SK-N-SH (cell line): ENCODE measurements around the gene ABHD11. TPM values are rescaled to one million over a fixed set of nuclear protein-coding genes. Genes with fewer than 3 reads are reported as not detected.

Source experiments
- CTCF ChIA-PET: fragments of 300-600, 350-600 bp; formaldehyde crosslinking; extraction: SDS; loops from one replicate; lab custom pipeline; 2021; lab: Yijun Ruan, JAX
- POLR2A ChIA-PET: fragments of 350-600 bp; sonication (Branson Sonifier 250); formaldehyde crosslinking; extraction: SDS; loops from one replicate; lab custom pipeline; 2020; ENCODE audit warnings: antibody characterized with exemption, inconsistent platforms; lab: Yijun Ruan, JAX
- DNase-seq: peaks from one replicate; pipeline ENCODE4 v3.0.0; 2012
- H2AFZ ChIP-seq: fragments of 200-600 bp; sonication (generic); 2 replicates; pipeline ENCODE4 v1.8.1; 2016; ENCODE audit warnings: antibody characterized with exemption, mild to moderate bottlenecking, low read depth
- H3F3A ChIP-seq: fragments of 200-600 bp; sonication (generic); replicated peaks from 2 replicates; pipeline ENCODE3; 2016; ENCODE audit warnings: antibody characterized with exemption, mild to moderate bottlenecking; ENCODE audit not compliant: insufficient read depth
- H3K27ac ChIP-seq, 2 experiments: fragments of 200-500 bp in 1 of 2; fragments of 200-600 bp in 1 of 2; sonication (Bioruptor generic) in 1 of 2; sonication (generic), shearing (Covaris generic) in 1 of 2; 2 replicates each; pipeline versions ENCODE4 v1.5.1 to v1.6.1; 2014 to 2016; ENCODE audit warnings: low read depth in 2 of 2, inconsistent platforms in 1 of 2, low read length in 1 of 2, mild to moderate bottlenecking in 1 of 2, mixed read lengths in 1 of 2
- H3K27me3 ChIP-seq: fragments of 200-600 bp; sonication (generic), shearing (Covaris generic); 2 replicates; pipeline ENCODE4 v1.6.1; 2016; ENCODE audit warnings: mixed run types; ENCODE audit not compliant: insufficient read depth
- H3K36me3 ChIP-seq, 2 experiments: fragments of 200-500 bp in 1 of 2; fragments of 200-600 bp in 1 of 2; sonication (Bioruptor generic) in 1 of 2; sonication (generic) in 1 of 2; replicated peaks in 1 of 2; 2 replicates each; pipeline versions ENCODE3 to v1.5.1; 2014 to 2016; ENCODE audit warnings: low read length in 1 of 2, mild to moderate bottlenecking in 1 of 2; ENCODE audit not compliant: insufficient read depth in 2 of 2, control insufficient read depth in 1 of 2
- H3K4me1 ChIP-seq, 2 experiments: fragments of 200-500 bp in 1 of 2; fragments of 200-600 bp in 1 of 2; sonication (Bioruptor generic) in 1 of 2; sonication (generic), shearing (Covaris generic) in 1 of 2; 2 replicates each; pipeline versions ENCODE4 v1.5.1 to v1.6.1; 2014 to 2016; ENCODE audit warnings: low read depth in 1 of 2, low read length in 1 of 2, mixed run types in 1 of 2; ENCODE audit not compliant: insufficient read depth in 2 of 2, control insufficient read depth in 1 of 2
- H3K4me2 ChIP-seq: fragments of 200-600 bp; sonication (generic), shearing (Covaris generic); 2 replicates; pipeline ENCODE4 v1.6.1; 2017; ENCODE audit warnings: mixed run types
- H3K4me3 ChIP-seq, 2 experiments: fragments of 200-500 bp in 1 of 2; fragments of 200-600 bp in 1 of 2; sonication (Bioruptor generic) in 1 of 2; sonication (generic), shearing (Covaris generic) in 1 of 2; 2 replicates each; pipeline versions ENCODE4 v1.5.1 to v1.8.1; 2014 to 2016; ENCODE audit warnings: low read depth in 2 of 2, inconsistent platforms in 1 of 2, low read length in 1 of 2, mild to moderate bottlenecking in 1 of 2, mixed read lengths in 1 of 2, moderate library complexity in 1 of 2
- H3K79me2 ChIP-seq: fragments of 200-600 bp; sonication (generic); 2 replicates; pipeline ENCODE4 v1.8.1; 2017; ENCODE audit warnings: mild to moderate bottlenecking; ENCODE audit not compliant: insufficient read depth
- H3K9ac ChIP-seq: fragments of 200-600 bp; sonication (generic); 2 replicates; pipeline ENCODE4 v1.6.1; 2017; ENCODE audit warnings: mixed run types
- H3K9me2 ChIP-seq: fragments of 200-600 bp; sonication (generic); 2 replicates; pipeline ENCODE4 v1.6.1; 2017; ENCODE audit warnings: mixed run types
- H3K9me3 ChIP-seq: fragments of 200-600 bp; sonication (generic); 2 replicates; pipeline ENCODE4 v1.6.1; 2017; ENCODE audit warnings: mixed run types, mild to moderate bottlenecking, moderate library complexity
- H4K20me1 ChIP-seq: fragments of 200-600 bp; sonication (generic); 2 replicates; pipeline ENCODE4 v1.6.1; 2017; ENCODE audit warnings: mild to moderate bottlenecking, mixed run types; ENCODE audit not compliant: insufficient read depth
- CHD2 ChIP-seq: fragments of 150-350 bp; IDR thresholded peaks from 2 replicates; pipeline ENCODE4 v1.6.1; 2018; ENCODE audit warnings: low read length; ENCODE audit not compliant: partially characterized antibody
- CTCF ChIP-seq: fragments of 200-600 bp; sonication (generic); IDR thresholded peaks from 2 replicates; pipeline ENCODE4 v1.6.1; 2017; ENCODE audit warnings: antibody characterized with exemption, mild to moderate bottlenecking, moderate library complexity
- ELF1 ChIP-seq: IDR thresholded peaks from 2 replicates; pipeline ENCODE4 v1.4.0; 2012
- EZH2phosphoT487 ChIP-seq: fragments of 200-600 bp; sonication (generic); IDR thresholded peaks from 2 replicates; pipeline ENCODE4 v1.6.1; 2017; ENCODE audit warnings: low read depth, mixed run types, mild to moderate bottlenecking, antibody characterized with exemption, moderate library complexity, borderline replicate concordance
- FOSL2 ChIP-seq: IDR thresholded peaks from 2 replicates; pipeline ENCODE4 v1.4.0; 2012; ENCODE audit warnings: low read depth, mild to moderate bottlenecking, moderate library complexity, borderline replicate concordance
- FOXJ3 ChIP-seq: sonication (generic); formaldehyde crosslinking; IDR thresholded peaks from 2 replicates; pipeline ENCODE4 v1.5.1; 2020; ENCODE audit warnings: mild to moderate bottlenecking, missing genetic modification reagents
- FOXM1 ChIP-seq: IDR thresholded peaks from 2 replicates; pipeline ENCODE4 v1.4.0; 2012; ENCODE audit warnings: low read depth, mild to moderate bottlenecking
- GATA2 ChIP-seq: sonication (generic); formaldehyde crosslinking; IDR thresholded peaks from 2 replicates; pipeline ENCODE4 v1.5.0; 2020; ENCODE audit warnings: mild to moderate bottlenecking, missing genetic modification reagents
- JUND ChIP-seq: IDR thresholded peaks from 2 replicates; pipeline ENCODE4 v1.4.0; 2012
- MAX ChIP-seq: IDR thresholded peaks from 2 replicates; pipeline ENCODE4 v1.4.0; 2012; ENCODE audit warnings: low read depth
- MXI1 ChIP-seq: IDR thresholded peaks from 2 replicates; pipeline ENCODE4 v1.6.1; 2012; ENCODE audit warnings: mild to moderate bottlenecking, low read depth, low read length, improper control_type of control experiment
- PBX3 ChIP-seq: IDR thresholded peaks from 2 replicates; pipeline ENCODE4; 2012
- POLR2AphosphoS5 ChIP-seq: IDR thresholded peaks from 2 replicates; pipeline ENCODE4 v1.6.1; 2012; ENCODE audit warnings: low read depth, low read length
- RAD21 ChIP-seq: IDR thresholded peaks from 2 replicates; pipeline ENCODE4 v1.6.1; 2012; ENCODE audit warnings: mild to moderate bottlenecking, low read length
- RCOR1 ChIP-seq: fragments of 150-350 bp; IDR thresholded peaks from 2 replicates; pipeline ENCODE4 v1.6.1; 2017; ENCODE audit warnings: antibody characterized with exemption, low read length
- TCF12 ChIP-seq: IDR thresholded peaks from 2 replicates; pipeline ENCODE4 v1.4.0; 2012
- TEAD4 ChIP-seq: IDR thresholded peaks from 2 replicates; pipeline ENCODE4 v1.4.0; 2012; ENCODE audit warnings: mild to moderate bottlenecking, borderline replicate concordance; ENCODE audit not compliant: insufficient read depth
- USF1 ChIP-seq: IDR thresholded peaks from 2 replicates; pipeline ENCODE4 v1.4.0; 2012; ENCODE audit warnings: low read depth, borderline replicate concordance
- USF2 ChIP-seq: fragments of 150-350 bp; IDR thresholded peaks from 2 replicates; pipeline ENCODE4 v1.6.1; 2017; ENCODE audit warnings: antibody characterized with exemption, low read length, low read depth, borderline replicate concordance
- ZBTB33 ChIP-seq: IDR thresholded peaks from 2 replicates; pipeline ENCODE4 v1.4.0; 2012; ENCODE audit warnings: low read depth, borderline replicate concordance
- WGBS: methylation state at CpG from one replicate; pipeline ENCODE4 v1.1.6; 2017; ENCODE audit warnings: low lambda C conversion rate; 5-methylcytosine and 5-hydroxymethylcytosine counted together
- polyA plus RNA-seq, 3 experiments: library from polyadenylated mRNA; depleted of rRNA; stranded (reverse); fragments of >200 nt; gene quantifications; 2 replicates each; pipeline ENCODE4 v1.2.3, GENCODE V29; 2012

The ABHD11 gene
- polyA plus RNA-seq, 1 of the 3 experiments (the other 2 are of a cell fraction) = 29.9 TPM

- TF ChIP-seq USF2 = no peak
- no peak for TF ChIP-seq ELF1
- no peak for TF ChIP-seq RCOR1
- no peak for TF ChIP-seq FOSL2
- no peak for TF ChIP-seq ZBTB33
- no peak for TF ChIP-seq USF1
Measured at GRCh38 chr7:73774923-73775322, 36.3 kb upstream of the ABHD11 start (continued).

GRCh38 chr7:73773700-73774517 lies 35.3 kb upstream of the ABHD11 start:
- POLR2A ChIA-PET = interaction anchor here (0.7 kb wide), 1 partner anchor 315 kb away, joined by 3 read pairs; no protein-coding TSS in a partner anchor
- CTCF ChIA-PET = interaction anchor here (1.0 to 1.3 kb wide), 3 partner anchors 40 to 167 kb away, joined by 3 read pairs; no protein-coding TSS in a partner anchor

More at GRCh38 chr7:73773700-73774517, 35.3 kb upstream of the ABHD11 start:
- Histone ChIP-seq H3K4me3 (no peak overlapping the region), H3K4me1 (peaks cover 0 to 6% of the 10 kb centered on the region in 2 experiments; a peak in 1 of 4 replicates), H4K20me1 (no peaks in the 10 kb centered on the region), H3K4me2 (no peak overlapping the region), H3K9me3 (no peaks in the 10 kb centered on the region), H2AFZ (no peak overlapping the region), H3K27ac (no peak overlapping the region)
- WGBS = 91% methylated on average over 6 of the region's 6 CpGs
- DNase-seq = no peak
- TF ChIP-seq RAD21 = no peak
- no peak for TF ChIP-seq CHD2
- no peak for TF ChIP-seq PBX3
- TF ChIP-seq MXI1 = no peak
- no peak for TF ChIP-seq MAX
- no peak for TF ChIP-seq TCF12
- no peak for TF ChIP-seq JUND
- no peak for TF ChIP-seq EZH2phosphoT487
- TF ChIP-seq GATA2 (CRISPR knock-in tag) = no peak
- TF ChIP-seq TEAD4 = no peak
- TF ChIP-seq POLR2AphosphoS5 = no peak
- no peak for TF ChIP-seq FOXJ3 (CRISPR knock-in tag)
- no peak for TF ChIP-seq FOXM1
- no peak for TF ChIP-seq CTCF
- no peak for TF ChIP-seq ZBTB33
- TF ChIP-seq, all 33 proteins: peak for 0
- no peaks in the 10 kb centered on the region for H3K36me3 ChIP-seq
- no peaks in the 10 kb centered on the region for H3F3A ChIP-seq
- no peaks in the 10 kb centered on the region for H3K9me2 ChIP-seq
- H3K9ac ChIP-seq = no peak overlapping the region
- no peaks in the 10 kb centered on the region for H3K79me2 ChIP-seq
- H3K27me3 ChIP-seq = no peaks in the 10 kb centered on the region
